ENCODE results near the gene MEP1A.
"Not testable (repeated sequence)": the region's sequence is repeated elsewhere in the genome, so short reads cannot be mapped to it uniquely, and the experiment has no call there.

The MEP1A gene
- long read RNA-seq, donor 1: 0 reads
- long read RNA-seq, donor 2: 0 reads
- long read RNA-seq, donor 3: 0 reads
- long read RNA-seq, donor 4: 0 reads
- long read RNA-seq, donor 5: 0 reads
- long read RNA-seq, donor 6: 0 reads
- long read RNA-seq, donor 7: 0 reads
- long read RNA-seq, donor 8: 0 reads

- no peak for DNase-seq
Observed at GRCh38 chr6:46793138-46793537, at the start of gene MEP1A. MEP1A (plus strand) TSS chr6:46793389; CDS start chr6:46793399, 10 bp downstream.

GRCh38 chr6:46743425-46744158 is 49.6 kb upstream of the MEP1A start:
- no peak for DNase-seq

- DNase-seq: not testable (repeated sequence)
Observed at GRCh38 chr6:46744159-46744725, 48.9 kb upstream of the MEP1A start.

- DNase-seq: no peak
Observed at GRCh38 chr6:46745973-46746372, 47.2 kb upstream of the MEP1A start.

- DNase-seq: no peak
Observed at GRCh38 chr6:46746696-46747095, 46.5 kb upstream of the MEP1A start, which contains the start of gene ANKRD66. ANKRD66 (plus strand) TSS chr6:46746933; CDS start chr6:46751949, 5,016 bp downstream.

GRCh38 chr6:46748940-46749503 is 44.2 kb upstream of the MEP1A start:
- DNase-seq: no peak

- DNase-seq: no peak
Observed at GRCh38 chr6:46749731-46750130, 43.5 kb upstream of the MEP1A start.

GRCh38 chr6:46751658-46752057 is 41.5 kb upstream of the MEP1A start:
- DNase-seq: no peak

- no peak for DNase-seq
Observed at GRCh38 chr6:46755865-46756264, 37.3 kb upstream of the MEP1A start.

GRCh38 chr6:46756469-46757213 is 36.5 kb upstream of the MEP1A start:
- no peak for DNase-seq

- no peak for DNase-seq
Observed at GRCh38 chr6:46757214-46757596, 36.0 kb upstream of the MEP1A start.

- no peak for DNase-seq
Observed at GRCh38 chr6:46758960-46759753, 34.0 kb upstream of the MEP1A start.

GRCh38 chr6:46760925-46761324 is 32.3 kb upstream of the MEP1A start:
- DNase-seq: no peak

GRCh38 chr6:46763466-46763865 is 29.7 kb upstream of the MEP1A start:
- no peak for DNase-seq

- DNase-seq: not testable (repeated sequence)
Observed at GRCh38 chr6:46764280-46764679, 28.9 kb upstream of the MEP1A start.

GRCh38 chr6:46764961-46765360 is 28.2 kb upstream of the MEP1A start:
- DNase-seq: no peak

- DNase-seq: no peak
Observed at GRCh38 chr6:46772016-46772415, 21.2 kb upstream of the MEP1A start.

- DNase-seq: no peak
Observed at GRCh38 chr6:46772762-46773161, 20.4 kb upstream of the MEP1A start.

- DNase-seq: no peak
Observed at GRCh38 chr6:46773201-46773855, 19.9 kb upstream of the MEP1A start.

GRCh38 chr6:46774736-46775135 is 18.5 kb upstream of the MEP1A start:
- DNase-seq: not testable (repeated sequence)

GRCh38 chr6:46776070-46776712 is 17.0 kb upstream of the MEP1A start:
- no peak for DNase-seq

Measured in right kidney (tissue), 9 donors.